Measurements from ENCODE around the gene INPP5K. TPM values are rescaled to one million over a fixed set of nuclear protein-coding genes. Genes with fewer than 3 reads are reported as not detected.
A peak's percentile ranks its signal among the peaks of the same experiment; 100 is the strongest.

The INPP5K gene
- total and polyA plus RNA-seq, 4 donors: 33.6 to 76.7 (median 41.0) TPM

GRCh38 chr17:1484060-1484535 is 32.3 kb downstream of the INPP5K start:
- peaks cover 5 to 25% (median 13%) of the 10 kb centered on the region in 4 donors for H3K36me3 ChIP-seq (ENCODE audit: control insufficient read depth in 4 of 4, insufficient read depth in 4 of 4, low read length in 4 of 4)

GRCh38 chr17:1482680-1483079 is 33.7 kb downstream of the INPP5K start:
- H3K9me3 ChIP-seq (ENCODE audit: control insufficient read depth in 4 of 4, insufficient read depth in 3 of 4, low read length in 3 of 4): no peaks in the 10 kb centered on the region
- H3K4me1 ChIP-seq (ENCODE audit: control insufficient read depth in 5 of 5, insufficient read depth in 5 of 5, low read length in 5 of 5): peaks cover 0 to 4% (median 3%) of the 10 kb centered on the region in 5 donors
- peaks cover 10 to 37% (median 18%) of the 10 kb centered on the region in 4 donors for H3K36me3 ChIP-seq (ENCODE audit: control insufficient read depth in 4 of 4, insufficient read depth in 4 of 4, low read length in 4 of 4)
- WGBS, 2 donors: 87 to 91% methylated on average over 19 to 20 of the region's 20 CpGs
- no peak for ATAC-seq (ENCODE audit: insufficient read depth, low FRiP score)
- H3K9ac ChIP-seq (ENCODE audit: insufficient read depth in 1 of 2, low read length in 2 of 2): no peak overlapping the region
- no peak overlapping the region for H3K4me3 ChIP-seq
- H3K27ac ChIP-seq (ENCODE audit: low read depth in 1 of 2, low read length in 1 of 2): peak overlapping the region in 1 of 2 donors; percentile 31
- H3K27me3 ChIP-seq (ENCODE audit: control insufficient read depth in 3 of 3, insufficient read depth in 3 of 3, low read length in 2 of 3): no peaks in the 10 kb centered on the region
- no peak for DNase-seq
- TF ChIP-seq CTCF (IDR thresholded peaks at IDR 0.05; ENCODE audit: control extremely low read depth, extremely low read depth): no peak

More at GRCh38 chr17:1484060-1484535, 32.3 kb downstream of the INPP5K start:
- Histone ChIP-seq H3K9me3 (ENCODE audit: control insufficient read depth in 4 of 4, insufficient read depth in 3 of 4, low read length in 3 of 4) (no peaks in the 10 kb centered on the region), H3K27ac (ENCODE audit: low read depth in 1 of 2, low read length in 1 of 2) (peak overlapping the region; percentile 62 to 86), H3K27me3 (ENCODE audit: control insufficient read depth in 3 of 3, insufficient read depth in 3 of 3, low read length in 2 of 3) (no peaks in the 10 kb centered on the region), H3K4me1 (ENCODE audit: control insufficient read depth in 5 of 5, insufficient read depth in 5 of 5, low read length in 5 of 5) (peaks cover 3 to 13% (median 3%) of the 10 kb centered on the region in 5 donors), H3K9ac (ENCODE audit: insufficient read depth in 1 of 2, low read length in 2 of 2) (no peak overlapping the region), H3K4me3 (no peak overlapping the region)
- 88 to 92% methylated on average over 29 of the region's 29 CpGs for WGBS, 2 donors
- no peak for DNase-seq
- no peak for TF ChIP-seq CTCF (IDR thresholded peaks at IDR 0.05; ENCODE audit: control extremely low read depth, extremely low read depth)
- ATAC-seq (ENCODE audit: insufficient read depth, low FRiP score): no peak

GRCh38 chr17:1481736-1482135 is 34.7 kb downstream of the INPP5K start:
- Histone ChIP-seq H3K4me3 (no peak overlapping the region), H3K9ac (ENCODE audit: insufficient read depth in 1 of 2, low read length in 2 of 2) (no peak overlapping the region), H3K4me1 (ENCODE audit: control insufficient read depth in 5 of 5, insufficient read depth in 5 of 5, low read length in 5 of 5) (peaks cover 0 to 4% (median 2%) of the 10 kb centered on the region in 5 donors), H3K27ac (ENCODE audit: low read depth in 1 of 2, low read length in 1 of 2) (no peak overlapping the region), H3K9me3 (ENCODE audit: control insufficient read depth in 4 of 4, insufficient read depth in 3 of 4, low read length in 3 of 4) (no peaks in the 10 kb centered on the region), H3K36me3 (ENCODE audit: control insufficient read depth in 4 of 4, insufficient read depth in 4 of 4, low read length in 4 of 4) (peaks cover 10 to 43% (median 20%) of the 10 kb centered on the region in 4 donors), H3K27me3 (ENCODE audit: control insufficient read depth in 3 of 3, insufficient read depth in 3 of 3, low read length in 2 of 3) (no peaks in the 10 kb centered on the region)
- WGBS, 2 donors: 81 to 83% methylated on average over 11 of the region's 11 CpGs
- TF ChIP-seq CTCF (IDR thresholded peaks at IDR 0.05; ENCODE audit: control extremely low read depth, extremely low read depth): no peak
- DNase-seq (no peak), ATAC-seq (ENCODE audit: insufficient read depth, low FRiP score) (no peak)
